Calu3 (cell line): ENCODE results near the gene ARID1B. TPM values are rescaled to one million over a fixed set of nuclear protein-coding genes. Genes with fewer than 3 reads are reported as not detected.

Source experiments
- BruUV-seq: library from RNA; stranded (reverse); fragments of 400-500 nt; replicated peaks from 2 replicates; lab custom pipeline; 2021; lab: Mats Ljungman, UMichigan
- CTCF ChIA-PET: fragments of 300-600 bp; sonication (Branson Sonifier 250); formaldehyde crosslinking; loops from one replicate; lab custom pipeline; 2022; ENCODE audit warnings: antibody characterized with exemption; lab: Charles Lee
- DNase-seq: peaks from one replicate; pipeline ENCODE4 v3.0.0; 2022
- H3K27ac Mint-ChIP-seq: one replicate; pipeline ENCODE4 v1.8.0; 2022; ENCODE audit warnings: mixed read lengths; ENCODE audit not compliant: unreplicated experiment
- H3K27me3 Mint-ChIP-seq: one replicate; pipeline ENCODE4 v1.8.0; 2022; ENCODE audit warnings: mixed read lengths; ENCODE audit not compliant: unreplicated experiment
- H3K36me3 Mint-ChIP-seq: one replicate; pipeline ENCODE4 v1.8.0; 2022; ENCODE audit warnings: mild to moderate bottlenecking, moderate library complexity, mixed read lengths; ENCODE audit not compliant: insufficient read depth, unreplicated experiment
- H3K4me1 Mint-ChIP-seq: one replicate; pipeline ENCODE4 v1.8.0; 2022; ENCODE audit warnings: mild to moderate bottlenecking, low read depth, mixed read lengths; ENCODE audit not compliant: unreplicated experiment
- H3K4me3 Mint-ChIP-seq: one replicate; pipeline ENCODE4 v1.8.0; 2022; ENCODE audit warnings: mild to moderate bottlenecking, low read depth, moderate library complexity, mixed read lengths; ENCODE audit not compliant: unreplicated experiment
- H3K9me3 Mint-ChIP-seq: one replicate; pipeline ENCODE4 v1.8.0; 2022; ENCODE audit warnings: low read depth, mixed read lengths; ENCODE audit not compliant: unreplicated experiment
- CTCF ChIP-seq: fragments of 200-600 bp; IDR thresholded peaks from one replicate; pipeline ENCODE4 v1.8.0; 2022; ENCODE audit warnings: antibody characterized with exemption; ENCODE audit not compliant: unreplicated experiment
- intact Hi-C: fragments of 100-400 bp; cut with micrococcal nuclease; formaldehyde crosslinking; loops from one replicate; pipeline ENCODE4 v1.10.0; 2022; ENCODE audit not compliant: unreplicated experiment
- total RNA-seq: library from RNA; stranded (reverse); gene quantifications from 2 replicates; pipeline ENCODE4 v1.2.3, GENCODE V29; 2022

ARID1B gene
- total RNA-seq, 1 experiment from 2014 or later, result 53.5 TPM

DNA sequence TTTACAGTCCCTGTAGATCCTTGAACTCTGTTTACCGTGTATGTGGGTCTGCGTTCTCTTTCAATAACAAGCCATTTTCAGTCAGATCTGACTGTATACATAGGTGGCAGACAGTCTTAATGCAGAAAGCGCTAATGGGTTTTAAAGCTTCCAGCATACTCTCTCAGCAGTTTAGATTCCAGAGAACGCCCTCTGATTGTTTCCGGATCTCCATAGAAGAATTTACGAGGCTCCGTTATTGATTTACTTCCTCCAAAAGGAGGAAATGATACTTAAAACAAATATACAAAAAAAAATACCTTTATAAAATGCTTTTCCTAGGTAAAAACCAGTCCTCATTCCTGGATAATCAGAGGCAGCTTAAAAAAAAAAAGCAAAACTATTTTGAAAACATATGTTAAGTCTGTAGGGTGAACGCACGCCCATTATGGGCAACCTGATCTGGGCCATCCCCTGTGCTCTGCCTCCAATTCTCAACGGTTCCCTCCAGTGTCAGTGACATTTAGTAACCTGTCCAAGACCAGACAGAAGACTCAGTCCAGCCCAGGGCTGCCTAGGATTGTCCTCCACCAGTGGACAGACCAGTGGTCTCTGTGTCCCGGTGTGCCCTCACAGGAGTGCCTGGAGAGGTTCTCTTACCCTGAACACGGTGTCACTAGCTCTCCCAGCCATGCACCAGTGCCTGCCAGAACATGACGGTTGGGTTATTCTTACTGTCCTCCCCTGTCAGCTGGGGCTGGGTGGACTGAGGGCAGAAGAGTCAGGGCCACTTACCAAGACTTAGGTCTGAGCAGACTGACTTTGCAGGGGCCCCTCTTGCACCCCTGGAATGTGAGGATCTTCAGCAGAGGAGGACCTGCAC lies 217.3 kb downstream of the ARID1B start:
- intact Hi-C loops, result no loop called here
- no peak overlapping the region for H3K4me3 Mint-ChIP-seq
- no peak for TF ChIP-seq CTCF
- H3K9me3 Mint-ChIP-seq, result no peaks in the 10 kb centered on the region
- BruUV-seq, result no TSS peak
- H3K4me1 Mint-ChIP-seq, result peaks cover 17% of the 10 kb centered on the region
- DNase-seq, result no peak
- peak overlapping the region; percentile 60 for H3K27ac Mint-ChIP-seq
- CTCF ChIA-PET, result no interaction called here
- H3K36me3 Mint-ChIP-seq, result no peaks in the 10 kb centered on the region
- H3K27me3 Mint-ChIP-seq, result no peaks in the 10 kb centered on the region

- no peak for TF ChIP-seq CTCF
- intact Hi-C loops, result no loop called here
- DNase-seq, result no peak
- no peak overlapping the region for H3K27ac Mint-ChIP-seq
- no peak overlapping the region for H3K4me3 Mint-ChIP-seq
- CTCF ChIA-PET, result no interaction called here
- BruUV-seq, result no TSS peak
- H3K4me1 Mint-ChIP-seq, result peaks cover 17% of the 10 kb centered on the region
- no peaks in the 10 kb centered on the region for H3K9me3 Mint-ChIP-seq
- H3K27me3 Mint-ChIP-seq, result no peaks in the 10 kb centered on the region
- no peaks in the 10 kb centered on the region for H3K36me3 Mint-ChIP-seq
These were observed 218.3 kb downstream of the ARID1B start for GRCh38 chr6:156995502-156995901.

DNA sequence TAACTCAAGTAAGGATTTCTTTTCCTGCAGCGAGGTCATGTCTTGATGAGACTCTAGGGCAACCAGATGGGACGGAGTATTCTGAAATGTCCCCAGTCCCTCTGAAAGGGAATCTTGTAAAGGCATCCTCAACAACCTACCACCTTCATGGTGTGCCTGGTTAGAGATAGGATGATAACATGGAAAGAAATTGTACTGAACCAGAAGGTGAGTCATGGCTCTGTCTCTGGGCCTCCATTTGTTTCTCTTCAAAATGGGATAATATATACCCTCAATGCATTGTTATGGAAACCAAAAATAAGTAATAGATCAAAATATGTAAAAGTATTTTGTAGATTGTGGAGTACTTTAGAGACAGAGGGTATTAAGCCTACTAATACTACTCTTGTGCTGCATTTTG lies 219.1 kb downstream of the ARID1B start:
- Mint-ChIP-seq H3K4me1 (peaks cover 17% of the 10 kb centered on the region), H3K27ac (no peak overlapping the region), H3K27me3 (no peaks in the 10 kb centered on the region), H3K36me3 (no peaks in the 10 kb centered on the region), H3K4me3 (no peak overlapping the region), H3K9me3 (no peaks in the 10 kb centered on the region)
- no peak for DNase-seq
- CTCF ChIA-PET, result no interaction called here
- intact Hi-C loops, result no loop called here
- BruUV-seq, result no TSS peak
- no peak for TF ChIP-seq CTCF

- CTCF ChIA-PET, result no interaction called here
- H3K27ac Mint-ChIP-seq, result no peak overlapping the region
- H3K4me1 Mint-ChIP-seq, result peaks cover 8% of the 10 kb centered on the region
- intact Hi-C loops, result no loop called here
- DNase-seq, result no peak
- no peaks in the 10 kb centered on the region for H3K27me3 Mint-ChIP-seq
- no peaks in the 10 kb centered on the region for H3K9me3 Mint-ChIP-seq
- H3K36me3 Mint-ChIP-seq, result no peaks in the 10 kb centered on the region
- TF ChIP-seq CTCF, result no peak
- BruUV-seq, result no TSS peak
- H3K4me3 Mint-ChIP-seq, result no peak overlapping the region
These were observed 221.7 kb downstream of the ARID1B start for GRCh38 chr6:156998794-156999330.
